Ovary (tissue), 3 donors: ENCODE measurements around the gene LYST.

Experiments used
- EP300 ChIP-seq: sonication (generic); formaldehyde crosslinking; IDR thresholded peaks from one replicate; pipeline ENCODE4 v1.6.1; 2017; ENCODE audit warnings: antibody characterized with exemption
- POLR2A ChIP-seq: fragments of 450-650 bp; IDR thresholded peaks from one replicate; pipeline ENCODE4 v1.6.1; 2017; ENCODE audit warnings: antibody characterized with exemption, mild to moderate bottlenecking, moderate library complexity
- TF ChIP-seq, protein P1 (sequence below), 3 donors: fragments of 450-650 bp in 2 of 3; fragments of 200-600 bp in 1 of 3; IDR thresholded peaks; one replicate each; pipeline versions ENCODE4 v1.5.1 to v1.8.0; 2016 to 2022; ENCODE audit warnings: antibody characterized with exemption in 3 of 3, mild to moderate bottlenecking in 1 of 3
- donor health status: DM: no; HTN: no; CAD: no.

DNA sequence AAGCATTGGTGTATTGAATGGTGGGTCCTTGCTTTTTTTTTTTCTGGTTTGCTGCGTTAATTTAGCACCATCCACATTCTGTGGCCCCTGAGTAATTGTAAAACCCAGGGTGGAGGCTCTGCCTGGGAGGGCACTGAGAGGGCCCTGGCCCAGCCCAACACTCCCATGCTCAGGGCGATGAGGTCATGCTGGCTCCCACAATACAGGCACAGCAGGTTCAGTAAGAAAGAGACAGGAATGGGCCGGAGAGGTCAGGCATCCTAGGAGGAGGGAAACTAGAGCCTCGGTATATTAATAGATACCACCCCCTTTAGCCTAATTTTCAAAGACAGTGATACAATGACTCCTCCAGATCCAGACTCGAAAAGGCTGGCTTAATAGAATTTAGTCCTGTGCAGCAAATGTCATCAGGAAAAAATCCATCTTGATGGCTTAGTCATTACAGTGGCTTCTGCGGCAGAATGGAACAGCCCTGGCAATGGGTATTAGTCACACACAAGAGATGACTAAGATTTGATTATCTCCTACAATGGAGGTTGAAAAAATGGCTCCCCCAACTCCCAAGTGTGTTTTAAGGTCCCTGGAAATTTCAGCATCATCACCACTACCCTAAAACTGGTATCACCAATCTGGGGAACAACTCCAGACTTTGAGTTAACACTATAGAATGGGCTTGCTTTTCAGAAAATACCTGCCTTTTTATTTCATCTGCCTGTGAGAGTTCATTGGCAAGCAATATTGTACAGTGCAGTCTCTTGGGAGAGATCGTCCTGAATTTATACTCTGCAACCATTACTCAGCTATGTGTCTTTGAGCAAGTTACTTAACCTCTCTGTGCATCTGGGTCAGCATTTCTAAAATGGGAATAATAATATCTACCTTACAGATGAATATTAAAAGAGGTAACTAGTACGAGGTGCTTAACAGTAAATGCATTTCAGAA lies 43.9 kb upstream of the LYST start:
- TF ChIP-seq EP300: no peak
- TF ChIP-seq, protein P1, sequence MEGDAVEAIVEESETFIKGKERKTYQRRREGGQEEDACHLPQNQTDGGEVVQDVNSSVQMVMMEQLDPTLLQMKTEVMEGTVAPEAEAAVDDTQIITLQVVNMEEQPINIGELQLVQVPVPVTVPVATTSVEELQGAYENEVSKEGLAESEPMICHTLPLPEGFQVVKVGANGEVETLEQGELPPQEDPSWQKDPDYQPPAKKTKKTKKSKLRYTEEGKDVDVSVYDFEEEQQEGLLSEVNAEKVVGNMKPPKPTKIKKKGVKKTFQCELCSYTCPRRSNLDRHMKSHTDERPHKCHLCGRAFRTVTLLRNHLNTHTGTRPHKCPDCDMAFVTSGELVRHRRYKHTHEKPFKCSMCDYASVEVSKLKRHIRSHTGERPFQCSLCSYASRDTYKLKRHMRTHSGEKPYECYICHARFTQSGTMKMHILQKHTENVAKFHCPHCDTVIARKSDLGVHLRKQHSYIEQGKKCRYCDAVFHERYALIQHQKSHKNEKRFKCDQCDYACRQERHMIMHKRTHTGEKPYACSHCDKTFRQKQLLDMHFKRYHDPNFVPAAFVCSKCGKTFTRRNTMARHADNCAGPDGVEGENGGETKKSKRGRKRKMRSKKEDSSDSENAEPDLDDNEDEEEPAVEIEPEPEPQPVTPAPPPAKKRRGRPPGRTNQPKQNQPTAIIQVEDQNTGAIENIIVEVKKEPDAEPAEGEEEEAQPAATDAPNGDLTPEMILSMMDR (IDR thresholded peaks at IDR 0.05): no peak
- no peak for TF ChIP-seq POLR2A
